ENCODE measurements around the gene SEC14L5.
"Not testable (repeated sequence)": the region's sequence is repeated elsewhere in the genome, so short reads cannot be mapped to it uniquely, and the experiment has no call there.

SEC14L5 gene

GRCh38 chr16:4920826-4921225 lies 37.3 kb upstream of the SEC14L5 start:
- H3K36me3 ChIP-seq (ENCODE audit: control insufficient read depth, insufficient read depth, low read length): peaks cover 5% of the 10 kb centered on the region
- peaks cover 5% of the 10 kb centered on the region for H3K4me1 ChIP-seq (ENCODE audit: control insufficient read depth, insufficient read depth, low read length)
- no peak overlapping the region for H3K4me3 ChIP-seq (ENCODE audit: low read depth, low read length)
- H3K27me3 ChIP-seq (ENCODE audit: control insufficient read depth, insufficient read depth, low read length): no peaks in the 10 kb centered on the region
- no peak overlapping the region for H3K9ac ChIP-seq (ENCODE audit: low read depth, low read length)
- H3K9me3 ChIP-seq (ENCODE audit: control insufficient read depth, insufficient read depth, low read length): no peaks in the 10 kb centered on the region

GRCh38 chr16:4922721-4923342 lies 35.3 kb upstream of the SEC14L5 start:
- H3K27me3 ChIP-seq (ENCODE audit: control insufficient read depth, insufficient read depth, low read length): no peaks in the 10 kb centered on the region
- peaks cover 8% of the 10 kb centered on the region for H3K36me3 ChIP-seq (ENCODE audit: control insufficient read depth, insufficient read depth, low read length)
- peaks cover 5% of the 10 kb centered on the region for H3K4me1 ChIP-seq (ENCODE audit: control insufficient read depth, insufficient read depth, low read length)
- no peak overlapping the region for H3K9ac ChIP-seq (ENCODE audit: low read depth, low read length)
- H3K4me3 ChIP-seq (ENCODE audit: low read depth, low read length): no peak overlapping the region
- no peaks in the 10 kb centered on the region for H3K9me3 ChIP-seq (ENCODE audit: control insufficient read depth, insufficient read depth, low read length)

- H3K9me3 ChIP-seq (ENCODE audit: control insufficient read depth, insufficient read depth, low read length): no peaks in the 10 kb centered on the region
- H3K9ac ChIP-seq (ENCODE audit: low read depth, low read length): no peak overlapping the region
- H3K36me3 ChIP-seq (ENCODE audit: control insufficient read depth, insufficient read depth, low read length): peaks cover 8% of the 10 kb centered on the region
- no peaks in the 10 kb centered on the region for H3K27me3 ChIP-seq (ENCODE audit: control insufficient read depth, insufficient read depth, low read length)
- peaks cover 2% of the 10 kb centered on the region for H3K4me1 ChIP-seq (ENCODE audit: control insufficient read depth, insufficient read depth, low read length)
- no peak overlapping the region for H3K4me3 ChIP-seq (ENCODE audit: low read depth, low read length)
These were observed 34.3 kb upstream of the SEC14L5 start for GRCh38 chr16:4923853-4924252.

GRCh38 chr16:4924593-4925292 lies 33.4 kb upstream of the SEC14L5 start:
- H3K4me1 ChIP-seq (ENCODE audit: control insufficient read depth, insufficient read depth, low read length): no peaks in the 10 kb centered on the region
- no peak overlapping the region for H3K9ac ChIP-seq (ENCODE audit: low read depth, low read length)
- H3K4me3 ChIP-seq (ENCODE audit: low read depth, low read length): no peak overlapping the region
- H3K27me3 ChIP-seq (ENCODE audit: control insufficient read depth, insufficient read depth, low read length): no peaks in the 10 kb centered on the region
- no peaks in the 10 kb centered on the region for H3K9me3 ChIP-seq (ENCODE audit: control insufficient read depth, insufficient read depth, low read length)
- peaks cover 8% of the 10 kb centered on the region for H3K36me3 ChIP-seq (ENCODE audit: control insufficient read depth, insufficient read depth, low read length)

GRCh38 chr16:4925293-4925607 lies 32.9 kb upstream of the SEC14L5 start:
- Histone ChIP-seq H3K4me1 (ENCODE audit: control insufficient read depth, insufficient read depth, low read length) (no peaks in the 10 kb centered on the region), H3K9ac (ENCODE audit: low read depth, low read length) (no peak overlapping the region), H3K27me3 (ENCODE audit: control insufficient read depth, insufficient read depth, low read length) (no peaks in the 10 kb centered on the region), H3K9me3 (ENCODE audit: control insufficient read depth, insufficient read depth, low read length) (no peaks in the 10 kb centered on the region), H3K36me3 (ENCODE audit: control insufficient read depth, insufficient read depth, low read length) (peaks cover 8% of the 10 kb centered on the region), H3K4me3 (ENCODE audit: low read depth, low read length) (no peak overlapping the region)

GRCh38 chr16:4925791-4926190 lies 32.3 kb upstream of the SEC14L5 start:
- no peak overlapping the region for H3K4me3 ChIP-seq (ENCODE audit: low read depth, low read length)
- no peaks in the 10 kb centered on the region for H3K4me1 ChIP-seq (ENCODE audit: control insufficient read depth, insufficient read depth, low read length)
- H3K9ac ChIP-seq (ENCODE audit: low read depth, low read length): no peak overlapping the region
- no peaks in the 10 kb centered on the region for H3K27me3 ChIP-seq (ENCODE audit: control insufficient read depth, insufficient read depth, low read length)
- H3K36me3 ChIP-seq (ENCODE audit: control insufficient read depth, insufficient read depth, low read length): peaks cover 8% of the 10 kb centered on the region
- H3K9me3 ChIP-seq (ENCODE audit: control insufficient read depth, insufficient read depth, low read length): no peaks in the 10 kb centered on the region

GRCh38 chr16:4926928-4927327 lies 31.2 kb upstream of the SEC14L5 start:
- peaks cover 8% of the 10 kb centered on the region for H3K36me3 ChIP-seq (ENCODE audit: control insufficient read depth, insufficient read depth, low read length)
- no peaks in the 10 kb centered on the region for H3K4me1 ChIP-seq (ENCODE audit: control insufficient read depth, insufficient read depth, low read length)

GRCh38 chr16:4927661-4928060 lies 30.5 kb upstream of the SEC14L5 start:
- H3K4me1 ChIP-seq (ENCODE audit: control insufficient read depth, insufficient read depth, low read length): no peaks in the 10 kb centered on the region
- H3K9ac ChIP-seq (ENCODE audit: low read depth, low read length): no peak overlapping the region
- no peaks in the 10 kb centered on the region for H3K9me3 ChIP-seq (ENCODE audit: control insufficient read depth, insufficient read depth, low read length)
- peaks cover 8% of the 10 kb centered on the region for H3K36me3 ChIP-seq (ENCODE audit: control insufficient read depth, insufficient read depth, low read length)
- no peak overlapping the region for H3K4me3 ChIP-seq (ENCODE audit: low read depth, low read length)
- no peaks in the 10 kb centered on the region for H3K27me3 ChIP-seq (ENCODE audit: control insufficient read depth, insufficient read depth, low read length)

More at GRCh38 chr16:4926928-4927327, 31.2 kb upstream of the SEC14L5 start:
- Histone ChIP-seq H3K27me3 (ENCODE audit: control insufficient read depth, insufficient read depth, low read length) (no peaks in the 10 kb centered on the region), H3K4me3 (ENCODE audit: low read depth, low read length) (no peak overlapping the region), H3K9ac (ENCODE audit: low read depth, low read length) (no peak overlapping the region), H3K9me3 (ENCODE audit: control insufficient read depth, insufficient read depth, low read length) (no peaks in the 10 kb centered on the region)

- no peak overlapping the region for H3K4me3 ChIP-seq (ENCODE audit: low read depth, low read length)
- no peaks in the 10 kb centered on the region for H3K27me3 ChIP-seq (ENCODE audit: control insufficient read depth, insufficient read depth, low read length)
- no peaks in the 10 kb centered on the region for H3K9me3 ChIP-seq (ENCODE audit: control insufficient read depth, insufficient read depth, low read length)
- no peaks in the 10 kb centered on the region for H3K4me1 ChIP-seq (ENCODE audit: control insufficient read depth, insufficient read depth, low read length)
- peaks cover 7% of the 10 kb centered on the region for H3K36me3 ChIP-seq (ENCODE audit: control insufficient read depth, insufficient read depth, low read length)
- H3K9ac ChIP-seq (ENCODE audit: low read depth, low read length): no peak overlapping the region
These were observed 29.9 kb upstream of the SEC14L5 start for GRCh38 chr16:4928227-4928626.

GRCh38 chr16:4929619-4930018 lies 28.5 kb upstream of the SEC14L5 start:
- not testable (repeated sequence) for H3K9me3 ChIP-seq (ENCODE audit: control insufficient read depth, insufficient read depth, low read length)

GRCh38 chr16:4931381-4931780 lies 26.7 kb upstream of the SEC14L5 start:
- H3K4me1 ChIP-seq (ENCODE audit: control insufficient read depth, insufficient read depth, low read length): no peaks in the 10 kb centered on the region
- no peak overlapping the region for H3K9ac ChIP-seq (ENCODE audit: low read depth, low read length)
- H3K4me3 ChIP-seq (ENCODE audit: low read depth, low read length): no peak overlapping the region
- H3K9me3 ChIP-seq (ENCODE audit: control insufficient read depth, insufficient read depth, low read length): no peaks in the 10 kb centered on the region
- H3K36me3 ChIP-seq (ENCODE audit: control insufficient read depth, insufficient read depth, low read length): peaks cover 6% of the 10 kb centered on the region
- H3K27me3 ChIP-seq (ENCODE audit: control insufficient read depth, insufficient read depth, low read length): no peaks in the 10 kb centered on the region

More at GRCh38 chr16:4929619-4930018, 28.5 kb upstream of the SEC14L5 start:
- not testable (repeated sequence) for H3K4me1 ChIP-seq (ENCODE audit: control insufficient read depth, insufficient read depth, low read length); H3K4me3 ChIP-seq (ENCODE audit: low read depth, low read length); H3K36me3 ChIP-seq (ENCODE audit: control insufficient read depth, insufficient read depth, low read length); H3K9ac ChIP-seq (ENCODE audit: low read depth, low read length); H3K27me3 ChIP-seq (ENCODE audit: control insufficient read depth, insufficient read depth, low read length)

GRCh38 chr16:4933433-4933832 lies 24.7 kb upstream of the SEC14L5 start:
- no peak overlapping the region for H3K4me3 ChIP-seq (ENCODE audit: low read depth, low read length)
- no peaks in the 10 kb centered on the region for H3K27me3 ChIP-seq (ENCODE audit: control insufficient read depth, insufficient read depth, low read length)
- no peak overlapping the region for H3K9ac ChIP-seq (ENCODE audit: low read depth, low read length)
- peaks cover 3% of the 10 kb centered on the region for H3K36me3 ChIP-seq (ENCODE audit: control insufficient read depth, insufficient read depth, low read length)
- H3K9me3 ChIP-seq (ENCODE audit: control insufficient read depth, insufficient read depth, low read length): no peaks in the 10 kb centered on the region
- no peaks in the 10 kb centered on the region for H3K4me1 ChIP-seq (ENCODE audit: control insufficient read depth, insufficient read depth, low read length)

Data from iPS-15b (cell line).